HepG2 (cell line): ENCODE results near the gene HSPA1B. TPM values are rescaled to one million over a fixed set of nuclear protein-coding genes. Genes with fewer than 3 reads are reported as not detected.

Experiments
- EED ChIP-seq: sonication (generic); formaldehyde crosslinking; IDR thresholded peaks from 2 replicates; pipeline ENCODE4 v1.5.0; 2020; ENCODE audit warnings: mild to moderate bottlenecking, missing genetic modification reagents
- HNRNPH1 ChIP-seq: fragments of 200-400 bp; formaldehyde crosslinking; optimal IDR thresholded peaks from 2 replicates; pipeline ENCODE3; 2017; ENCODE audit warnings: mild to moderate bottlenecking, low read depth, low read length
- HOXA7 ChIP-seq: sonication (generic); formaldehyde crosslinking; IDR thresholded peaks from 2 replicates; pipeline ENCODE4 v1.8.1; 2022; ENCODE audit warnings: mild to moderate bottlenecking, missing genetic modification reagents, moderate library complexity
- MAX ChIP-seq: IDR thresholded peaks from 2 replicates; pipeline ENCODE4 v1.6.1; 2012; ENCODE audit warnings: inconsistent platforms
- NFE2L1 ChIP-seq: sonication (generic); formaldehyde crosslinking; IDR thresholded peaks from 2 replicates; pipeline ENCODE4 v1.4.0; 2020; ENCODE audit warnings: missing genetic modification reagents, mild to moderate bottlenecking, borderline replicate concordance
- NFKBIZ ChIP-seq: IDR thresholded peaks from 2 replicates; pipeline ENCODE4 v1.6.1; 2018; ENCODE audit warnings: missing genetic modification reagents, missing compliant biosample characterization
- RARG ChIP-seq: sonication (generic); formaldehyde crosslinking; IDR thresholded peaks from 2 replicates; pipeline ENCODE4 v1.4.0; 2020; ENCODE audit warnings: low read depth, mild to moderate bottlenecking, missing genetic modification reagents
- RBM22 ChIP-seq: fragments of 200-400 bp; formaldehyde crosslinking; optimal IDR thresholded peaks from 2 replicates; pipeline ENCODE3; 2017; ENCODE audit warnings: mild to moderate bottlenecking, low read length, moderate library complexity
- SMAD9 ChIP-seq: sonication (generic); formaldehyde crosslinking; IDR thresholded peaks from 2 replicates; pipeline ENCODE4 v1.5.1; 2020; ENCODE audit warnings: mild to moderate bottlenecking, missing genetic modification reagents
- SNAPC4 ChIP-seq: sonication (generic); formaldehyde crosslinking; IDR thresholded peaks from 2 replicates; pipeline ENCODE4 v1.4.0; 2020; ENCODE audit warnings: mild to moderate bottlenecking, missing genetic modification reagents
- TEAD2 ChIP-seq: sonication (generic); formaldehyde crosslinking; IDR thresholded peaks from 2 replicates; pipeline ENCODE4 v1.9.0; 2021; ENCODE audit warnings: missing genetic modification reagents
- ZNF136 ChIP-seq: sonication (generic); formaldehyde crosslinking; IDR thresholded peaks from 2 replicates; pipeline ENCODE4 v1.8.1; 2022; ENCODE audit warnings: low read depth, mild to moderate bottlenecking, moderate library complexity, missing genetic modification reagents
- ZNF281 ChIP-seq: sonication (generic); formaldehyde crosslinking; IDR thresholded peaks from 2 replicates; pipeline ENCODE4 v1.4.0; 2020; ENCODE audit warnings: missing genetic modification reagents, borderline replicate concordance
- ZNF343 ChIP-seq: sonication (generic); formaldehyde crosslinking; IDR thresholded peaks from 2 replicates; pipeline ENCODE4 v1.4.0; 2020; ENCODE audit warnings: mild to moderate bottlenecking, missing genetic modification reagents
- ZNF460 ChIP-seq: sonication (generic); formaldehyde crosslinking; IDR thresholded peaks from 2 replicates; pipeline ENCODE4 v1.5.1; 2020; ENCODE audit warnings: missing genetic modification reagents, mild to moderate bottlenecking, borderline replicate concordance
- ZNF567 ChIP-seq: sonication (generic); formaldehyde crosslinking; IDR thresholded peaks from 2 replicates; pipeline ENCODE4 v1.8.1; 2023; ENCODE audit warnings: mild to moderate bottlenecking, missing genetic modification reagents, borderline replicate concordance
- polyA plus RNA-seq, 8 experiments: library from polyadenylated mRNA; depleted of rRNA in 3 of 8; stranded (reverse) in 7 of 8; unstranded in 1 of 8; fragments of >200 nt; fragmentation: Illumina TruSeq in 4 of 8; extraction: Trizol in 4 of 8; gene quantifications; 2 replicates each; pipeline versions ENCODE4 v1.2.1 to v1.2.3, GENCODE V29; 2011 to 2016; ENCODE audit warnings: low read depth in 4 of 8, missing spikeins in 1 of 8, mixed read lengths in 1 of 8; ENCODE audit not compliant: insufficient read depth in 1 of 8
- total RNA-seq, 5 experiments: library from RNA; depleted of rRNA; stranded (reverse); fragments of >200 nt; fragmentation: Illumina TruSeq; extraction: Trizol; gene quantifications; 2 replicates each; pipeline ENCODE4 v1.2.3, GENCODE V29; 2016; ENCODE audit warnings: low read depth in 1 of 5

HSPA1B gene
- total and polyA plus RNA-seq, 2 of the 13 experiments (the other 11 are each of a cell fraction or from before 2014, with no cell fraction given), result 26.0 to 186 TPM

- TF ChIP-seq ZNF281 (CRISPR knock-in tag) (peak; percentile 61; the same call in 1 of the 2 replicates), TEAD2 (no peak), NFE2L1 (no peak), EED (CRISPR knock-in tag) (no peak), ZNF567 (CRISPR knock-in tag) (no peak), SNAPC4 (CRISPR knock-in tag) (0 out of 2 replicates have a peak, but pooled peaks have one; percentile 59), ZNF343 (CRISPR knock-in tag) (no peak), NFKBIZ (no peak; the same call in 1 of the 2 replicates), RARG (no peak; the same call in 1 of the 2 replicates), HOXA7 (CRISPR knock-in tag) (no peak), ZNF136 (CRISPR knock-in tag) (peak; percentile 98), HNRNPH1 (peak; percentile 88), RBM22 (peak; percentile 88), SMAD9 (CRISPR knock-in tag) (no peak), MAX (peak; percentile 84; the same call in 1 of the 2 replicates), ZNF460 (CRISPR knock-in tag) (no peak)
Measured at GRCh38 chr6:31862344-31863235, 35.1 kb downstream of the HSPA1B start, which contains the start of gene NEU1 (continued).
